Endothelial cell of umbilical vein (primary cell): Measurements from ENCODE around the gene KCNQ2. TPM values are rescaled to one million over a fixed set of nuclear protein-coding genes. Genes with fewer than 3 reads are reported as not detected.

Experiments
- BruUV-seq: library from RNA; stranded (reverse); fragments of 400-500 nt; replicated peaks from 2 replicates; lab custom pipeline; 2021; lab: Mats Ljungman, UMichigan
- CTCF ChIA-PET: fragments of 300-600, 350-600 bp; sonication (Branson Sonifier 250); formaldehyde crosslinking; loops from one replicate; lab custom pipeline; 2021; ENCODE audit warnings: antibody characterized with exemption, inconsistent platforms; lab: Charles Lee
- POLR2A ChIA-PET: fragments of 300-600, 350-600 bp; sonication (Branson Sonifier 250); formaldehyde crosslinking; loops from one replicate; lab custom pipeline; 2021; ENCODE audit warnings: antibody characterized with exemption, inconsistent platforms; lab: Charles Lee
- DNase-seq: peaks from one replicate; pipeline ENCODE4 v3.0.0-alpha.2; 2011; ENCODE audit warnings: low read depth, low spot score
- FAIRE-seq: peaks from 2 replicates; lab custom pipeline; 2011; peaks lifted over from hg19 to GRCh38; lab: Jason Lieb, UNC
- H2AFZ ChIP-seq: 2 replicates; pipeline ENCODE4 v1.6.0; 2012; ENCODE audit warnings: low read depth, low read length, control low read depth, inconsistent platforms
- H3K27ac ChIP-seq: 2 replicates; pipeline ENCODE4 v1.5.1; 2011; ENCODE audit warnings: low read depth, mild to moderate bottlenecking, control low read depth, low read length, moderate library complexity; ENCODE audit not compliant: insufficient read depth
- H3K27me3 ChIP-seq, 2 experiments: 2 replicates each; pipeline versions ENCODE4 v1.6.0 to v1.6.1; 2011; ENCODE audit warnings: low read length in 2 of 2, mixed read lengths in 1 of 2; ENCODE audit not compliant: control insufficient read depth in 2 of 2, insufficient read depth in 2 of 2
- H3K36me3 ChIP-seq, 2 experiments: 2 replicates in 1 of 2; 3 replicates in 1 of 2; pipeline ENCODE4 v1.5.1; 2011; ENCODE audit warnings: low read length in 2 of 2, mild to moderate bottlenecking in 1 of 2, moderate library complexity in 1 of 2; ENCODE audit not compliant: control insufficient read depth in 2 of 2, insufficient read depth in 2 of 2; ENCODE audit errors: extremely low read depth in 1 of 2
- H3K4me1 ChIP-seq: 3 replicates; pipeline ENCODE4 v1.5.1; 2011; ENCODE audit warnings: mild to moderate bottlenecking, low read length; ENCODE audit not compliant: control insufficient read depth, insufficient read depth; ENCODE audit errors: extremely low read depth
- H3K4me2 ChIP-seq: 2 replicates; pipeline ENCODE4 v1.6.1; 2011; ENCODE audit warnings: low read length, control low read depth, mixed read lengths; ENCODE audit not compliant: insufficient read depth
- H3K4me3 ChIP-seq, 3 experiments: fragments of 200-600 bp in 1 of 3; sonication (generic), shearing (Covaris generic) in 1 of 3; replicated peaks in 1 of 3; 2 replicates each; pipeline ENCODE4 v1.5.1; 2011 to 2016; ENCODE audit warnings: control low read depth in 3 of 3, low read length in 3 of 3, mild to moderate bottlenecking in 2 of 3, inconsistent platforms in 1 of 3, low read depth in 1 of 3, moderate library complexity in 1 of 3; ENCODE audit not compliant: insufficient read depth in 1 of 3
- H3K79me2 ChIP-seq: 2 replicates; pipeline ENCODE4 v1.6.0; 2012; ENCODE audit warnings: low read length, inconsistent platforms; ENCODE audit not compliant: control insufficient read depth, insufficient read depth
- H3K9ac ChIP-seq: replicated peaks from 2 replicates; pipeline ENCODE3; 2011; ENCODE audit warnings: low read length, control low read depth; ENCODE audit not compliant: insufficient read depth; ENCODE audit errors: extremely low read depth
- H3K9me1 ChIP-seq: replicated peaks from 3 replicates; pipeline ENCODE4 v1.6.0; 2011; ENCODE audit warnings: mild to moderate bottlenecking, low read length; ENCODE audit not compliant: control insufficient read depth, insufficient read depth; ENCODE audit errors: extremely low read depth
- H3K9me3 ChIP-seq: replicated peaks from 2 replicates; pipeline ENCODE4 v1.5.1; 2012; ENCODE audit warnings: low read length, inconsistent platforms; ENCODE audit not compliant: control insufficient read depth, insufficient read depth
- H4K20me1 ChIP-seq: replicated peaks from 2 replicates; pipeline ENCODE3; 2011; ENCODE audit warnings: mild to moderate bottlenecking, low read length; ENCODE audit not compliant: control insufficient read depth, insufficient read depth; ENCODE audit errors: extremely low read depth
- EZH2 ChIP-seq: IDR thresholded peaks from 2 replicates; pipeline ENCODE4 v1.6.1; 2012; ENCODE audit warnings: borderline replicate concordance, low read depth, mild to moderate bottlenecking, moderate library complexity, low read length, inconsistent platforms; ENCODE audit not compliant: severe bottlenecking
- FOS ChIP-seq: IDR thresholded peaks from 2 replicates; pipeline ENCODE4 v1.6.1; 2011; ENCODE audit warnings: mild to moderate bottlenecking, low read length, moderate library complexity, borderline replicate concordance; ENCODE audit not compliant: insufficient read depth
- GATA2 ChIP-seq: IDR thresholded peaks from 2 replicates; pipeline ENCODE4 v1.7.0; 2011; ENCODE audit warnings: low read depth, mild to moderate bottlenecking, moderate library complexity, mixed read lengths, low read length; ENCODE audit not compliant: insufficient read length, insufficient read depth
- JUN ChIP-seq: IDR thresholded peaks from 2 replicates; pipeline ENCODE4 v1.6.1; 2011; ENCODE audit warnings: borderline replicate concordance, low read depth; ENCODE audit not compliant: insufficient read length, insufficient read depth
- MYC ChIP-seq: IDR thresholded peaks from one replicate; pipeline ENCODE4 v1.6.1; 2011; ENCODE audit warnings: mild to moderate bottlenecking, low read depth, low read length
- POLR2A ChIP-seq: IDR thresholded peaks from 2 replicates; pipeline ENCODE4 v1.6.1; 2012; ENCODE audit warnings: low read depth, mild to moderate bottlenecking, control low read depth, low read length
- POLR2AphosphoS5 ChIP-seq: IDR thresholded peaks from 2 replicates; pipeline ENCODE4 v1.6.1; 2012; ENCODE audit warnings: low read depth, mild to moderate bottlenecking, control low read depth, low read length, moderate library complexity; ENCODE audit not compliant: insufficient read depth
- dilution Hi-C: fragments of 300-500 bp; cut with MboI; formaldehyde crosslinking; loops from one replicate; pipeline ENCODE4 v1.15.0; 2019; ENCODE audit warnings: low sequenced_read_pairs; ENCODE audit not compliant: extremely low pct_ligation_motif_present
- intact Hi-C: fragments of 100-400 bp; cut with micrococcal nuclease; formaldehyde crosslinking; loops from one replicate; pipeline ENCODE4 v1.10.0; 2022
- polyA plus RNA-seq, 4 experiments: library from polyadenylated mRNA; depleted of rRNA in 3 of 4; stranded (reverse) in 3 of 4; unstranded in 1 of 4; fragments of >200 nt; gene quantifications; 2 replicates each; pipeline versions ENCODE4 v1.2.1 to v1.2.3, GENCODE V29; 2011 to 2012; ENCODE audit warnings: missing spikeins in 1 of 4
- total RNA-seq: library from RNA; stranded (reverse); gene quantifications from 2 replicates; pipeline ENCODE4 v1.2.3, GENCODE V29; 2021
- TF ChIP-seq, protein P1 (sequence below): IDR thresholded peaks from 2 replicates; pipeline ENCODE4 v1.6.1; 2011; ENCODE audit not compliant: insufficient read depth, insufficient read length
- TF ChIP-seq, protein P2 (sequence below), 2 donors: IDR thresholded peaks; 1 replicate in 1 of 2; 2 replicates in 1 of 2; pipeline ENCODE4 v1.5.1; 2011; ENCODE audit warnings: low read length in 2 of 2, mild to moderate bottlenecking in 2 of 2, moderate library complexity in 2 of 2, control low read depth in 1 of 2, inconsistent platforms in 1 of 2, low read depth in 1 of 2; ENCODE audit not compliant: insufficient read depth in 1 of 2; ENCODE audit errors: extremely low read depth in 1 of 2

KCNQ2 gene
- total and polyA plus RNA-seq, 2 donors (not counting 3 experiments of a cell fraction or from before 2014, with no cell fraction given) = not detected

DNA sequence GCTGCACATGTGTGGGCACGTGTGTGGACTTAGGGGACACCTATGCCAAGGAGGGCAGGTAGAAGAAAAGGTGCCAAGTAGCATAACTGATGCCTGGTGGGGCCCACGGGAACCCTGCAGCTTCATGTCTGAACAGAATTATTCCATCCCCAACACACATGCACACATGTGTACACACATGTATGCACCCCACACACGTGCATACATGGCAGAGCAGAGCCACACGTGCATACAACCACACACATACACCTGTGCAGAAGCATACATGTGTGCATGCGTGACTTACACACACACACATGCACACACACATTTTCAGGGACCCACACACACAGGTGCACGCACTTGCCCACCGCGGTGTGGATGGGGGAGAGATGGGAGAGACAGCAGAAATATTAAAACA lies 59.6 kb downstream of the KCNQ2 start:
- CTCF ChIA-PET = no interaction called here
- FAIRE-seq (no peak), DNase-seq (no peak)
- Histone ChIP-seq H3K9ac (no peak overlapping the region), H3K4me1 (no peaks in the 10 kb centered on the region), H2AFZ (no peak overlapping the region), H3K4me2 (no peak overlapping the region), H3K27ac (no peak overlapping the region), H3K9me1 (no peaks in the 10 kb centered on the region), H3K4me3 (no peak overlapping the region), H3K79me2 (no peaks in the 10 kb centered on the region), H4K20me1 (no peaks in the 10 kb centered on the region), H3K9me3 (no peaks in the 10 kb centered on the region), H3K36me3 (no peaks in the 10 kb centered on the region), H3K27me3 (no peaks in the 10 kb centered on the region)
- no TSS peak for BruUV-seq
- TF ChIP-seq EZH2 (no peak), JUN (no peak), GATA2 (no peak)
- TF ChIP-seq, protein P1, sequence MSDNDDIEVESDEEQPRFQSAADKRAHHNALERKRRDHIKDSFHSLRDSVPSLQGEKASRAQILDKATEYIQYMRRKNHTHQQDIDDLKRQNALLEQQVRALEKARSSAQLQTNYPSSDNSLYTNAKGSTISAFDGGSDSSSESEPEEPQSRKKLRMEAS = peak; percentile 34
- dilution Hi-C loops (no loop called here), intact Hi-C loops (no loop called here)
- POLR2A ChIA-PET = no interaction called here

DNA sequence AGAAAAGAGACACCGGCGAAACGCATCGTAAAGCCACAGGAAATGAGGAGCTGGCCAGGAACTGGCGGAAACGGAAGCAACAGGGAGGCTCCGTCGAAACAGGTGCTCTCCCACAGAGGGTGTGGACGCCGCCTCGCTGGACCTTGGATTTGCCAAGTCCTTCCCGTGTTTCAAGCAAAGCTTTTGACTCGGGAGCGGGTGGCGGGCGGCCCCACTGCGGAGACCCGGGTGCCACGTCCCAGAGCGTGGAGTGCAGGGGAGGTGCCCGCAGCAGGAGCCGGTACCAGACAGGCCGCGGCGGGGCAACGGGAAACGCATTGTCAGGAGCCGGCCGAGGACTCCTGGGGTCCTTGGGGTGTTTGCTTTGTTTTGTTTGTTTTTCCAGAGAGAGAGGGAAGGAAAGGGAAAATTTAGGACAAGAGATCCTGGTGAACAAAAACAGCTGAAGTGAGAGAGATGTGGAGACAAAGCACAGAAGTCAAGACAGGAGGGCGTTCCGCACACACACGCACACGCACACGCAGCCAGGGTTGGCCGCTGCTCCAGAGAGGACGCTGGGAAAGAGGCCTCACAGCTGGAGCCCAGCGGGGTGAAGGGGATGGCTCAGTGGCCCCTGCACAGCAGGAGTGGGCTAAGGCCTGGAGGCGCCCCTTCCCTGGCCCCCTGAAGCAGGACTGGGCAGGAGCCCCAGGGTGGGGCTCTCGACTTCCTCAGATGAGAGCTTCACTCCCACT lies 60.4 kb downstream of the KCNQ2 start:
- dilution Hi-C loops (no loop called here), intact Hi-C loops (no loop called here)
- BruUV-seq = no TSS peak
- Histone ChIP-seq H2AFZ (no peak overlapping the region), H3K9ac (no peak overlapping the region), H3K27ac (no peak overlapping the region), H3K4me1 (no peaks in the 10 kb centered on the region), H3K9me1 (no peaks in the 10 kb centered on the region), H3K9me3 (no peaks in the 10 kb centered on the region), H3K79me2 (no peaks in the 10 kb centered on the region), H3K27me3 (no peaks in the 10 kb centered on the region), H3K36me3 (no peaks in the 10 kb centered on the region), H3K4me2 (no peak overlapping the region), H3K4me3 (no peak overlapping the region), H4K20me1 (no peaks in the 10 kb centered on the region)
- no peak for TF ChIP-seq MYC
- TF ChIP-seq, protein P1 = no peak
- no peak for TF ChIP-seq POLR2A
- TF ChIP-seq FOS = no peak
- no peak for TF ChIP-seq GATA2
- TF ChIP-seq, protein P2, sequence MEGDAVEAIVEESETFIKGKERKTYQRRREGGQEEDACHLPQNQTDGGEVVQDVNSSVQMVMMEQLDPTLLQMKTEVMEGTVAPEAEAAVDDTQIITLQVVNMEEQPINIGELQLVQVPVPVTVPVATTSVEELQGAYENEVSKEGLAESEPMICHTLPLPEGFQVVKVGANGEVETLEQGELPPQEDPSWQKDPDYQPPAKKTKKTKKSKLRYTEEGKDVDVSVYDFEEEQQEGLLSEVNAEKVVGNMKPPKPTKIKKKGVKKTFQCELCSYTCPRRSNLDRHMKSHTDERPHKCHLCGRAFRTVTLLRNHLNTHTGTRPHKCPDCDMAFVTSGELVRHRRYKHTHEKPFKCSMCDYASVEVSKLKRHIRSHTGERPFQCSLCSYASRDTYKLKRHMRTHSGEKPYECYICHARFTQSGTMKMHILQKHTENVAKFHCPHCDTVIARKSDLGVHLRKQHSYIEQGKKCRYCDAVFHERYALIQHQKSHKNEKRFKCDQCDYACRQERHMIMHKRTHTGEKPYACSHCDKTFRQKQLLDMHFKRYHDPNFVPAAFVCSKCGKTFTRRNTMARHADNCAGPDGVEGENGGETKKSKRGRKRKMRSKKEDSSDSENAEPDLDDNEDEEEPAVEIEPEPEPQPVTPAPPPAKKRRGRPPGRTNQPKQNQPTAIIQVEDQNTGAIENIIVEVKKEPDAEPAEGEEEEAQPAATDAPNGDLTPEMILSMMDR (IDR thresholded peaks at IDR 0.05; ENCODE audit: extremely low read depth in 1 of 2, insufficient read depth in 1 of 2, low read depth in 1 of 2, low read length in 2 of 2) = no peak
- TF ChIP-seq POLR2AphosphoS5 = no peak
- no peak for TF ChIP-seq EZH2
- TF ChIP-seq JUN = no peak
- no peak for DNase-seq
- ChIA-PET CTCF (no interaction called here), POLR2A (no interaction called here)
- FAIRE-seq = no peak
